GM19328 (cell line): Measurements from ENCODE around the gene OPTC.
"Not testable (repeated sequence)": the region's sequence is repeated elsewhere in the genome, so short reads cannot be mapped to it uniquely, and the experiment has no call there.

ENCODE experiments used
- ATAC-seq: cut with Tn5 transposase; IDR thresholded peaks from one replicate; pipeline ENCODE4 v1.9.1; 2021; ENCODE audit warnings: mild to moderate bottlenecking, moderate library complexity; ENCODE audit not compliant: unreplicated experiment

The OPTC gene, protein sequence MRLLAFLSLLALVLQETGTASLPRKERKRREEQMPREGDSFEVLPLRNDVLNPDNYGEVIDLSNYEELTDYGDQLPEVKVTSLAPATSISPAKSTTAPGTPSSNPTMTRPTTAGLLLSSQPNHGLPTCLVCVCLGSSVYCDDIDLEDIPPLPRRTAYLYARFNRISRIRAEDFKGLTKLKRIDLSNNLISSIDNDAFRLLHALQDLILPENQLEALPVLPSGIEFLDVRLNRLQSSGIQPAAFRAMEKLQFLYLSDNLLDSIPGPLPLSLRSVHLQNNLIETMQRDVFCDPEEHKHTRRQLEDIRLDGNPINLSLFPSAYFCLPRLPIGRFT

DNA sequence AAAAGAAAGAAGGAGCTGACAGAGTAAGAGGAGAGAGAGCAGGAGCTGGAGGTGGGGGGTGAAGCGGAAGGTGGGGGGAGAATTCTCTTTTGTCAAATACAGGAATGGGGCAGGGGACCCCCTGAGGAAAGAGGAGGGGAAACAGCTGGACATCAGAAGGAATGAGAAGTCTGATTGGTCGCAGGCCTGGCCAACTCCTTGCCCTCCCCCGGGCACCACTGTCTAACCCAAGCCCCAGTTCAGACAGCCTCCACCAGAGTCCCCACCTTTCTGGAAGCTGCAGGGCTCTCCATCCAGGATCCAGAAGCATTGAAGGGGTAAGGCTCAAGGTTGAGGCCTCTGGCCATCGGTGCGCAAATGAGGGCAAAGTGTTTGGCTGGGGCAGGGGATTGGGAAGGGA, at the start of gene OPTC:
Gene OPTC, plus strand, starts transcription at position 253 of the 400 bp plus-strand sequence. CDS start 1,853 bp downstream, outside the sequence.
- ATAC-seq, result no peak

DNA sequence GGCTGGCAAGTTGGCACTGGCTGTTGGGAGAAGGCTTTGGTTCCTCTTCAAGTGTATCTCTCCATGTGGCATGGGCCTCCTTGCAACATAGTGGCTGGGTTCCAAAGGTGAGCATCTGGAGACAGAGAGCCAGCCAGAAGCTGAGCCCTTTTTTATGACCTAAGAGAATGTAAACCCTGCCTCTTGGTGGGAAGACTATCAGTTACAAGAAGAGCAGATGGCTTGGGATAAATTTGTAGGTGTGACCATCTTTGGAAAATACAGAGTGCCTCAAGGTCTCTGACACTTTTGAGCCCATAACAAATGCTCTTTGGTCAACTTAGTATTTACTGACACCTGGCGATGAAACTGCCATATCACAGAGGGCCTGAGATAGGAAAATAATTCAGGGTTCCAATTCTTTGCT, 49.8 kb upstream of the OPTC start:
- ATAC-seq, result no peak

DNA sequence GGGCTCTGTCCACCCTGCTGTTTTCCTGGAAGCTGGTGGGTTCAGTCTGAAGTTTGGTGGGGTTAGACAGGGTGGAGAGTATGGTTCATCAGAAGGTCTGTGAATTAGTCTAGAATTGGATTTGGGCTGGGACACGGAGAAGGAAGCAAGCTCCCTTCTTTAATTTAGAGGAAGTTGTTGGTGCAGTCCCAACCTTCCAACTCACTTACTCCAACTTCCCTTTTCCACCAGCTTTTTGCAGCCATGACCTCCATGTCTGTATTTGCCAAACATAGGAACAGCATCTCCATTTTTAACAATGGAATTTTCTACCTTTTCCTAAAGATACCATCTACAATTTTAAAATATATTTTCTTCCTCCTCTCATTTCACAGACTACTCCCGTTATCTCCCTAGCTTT, 46.8 kb upstream of the OPTC start:
- no peak for ATAC-seq

DNA sequence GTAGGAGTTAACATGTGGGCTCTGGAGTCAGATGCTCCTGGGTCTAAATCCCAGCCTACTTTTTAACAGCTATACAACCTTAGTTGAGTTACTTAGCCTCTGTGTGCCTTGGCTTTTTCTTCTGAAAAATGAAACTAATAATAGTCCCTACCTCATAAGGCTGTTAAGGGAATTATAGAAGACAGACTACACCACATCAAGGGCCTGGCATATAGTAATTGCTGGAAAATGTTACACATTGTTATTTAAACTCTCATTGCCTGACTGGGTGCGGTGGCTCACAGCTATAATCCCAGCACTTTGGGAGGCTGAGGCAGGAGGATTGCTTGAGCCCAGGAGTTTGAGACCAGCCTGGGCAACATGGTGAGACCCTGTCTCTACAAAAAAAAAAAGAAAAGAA, 46.4 kb upstream of the OPTC start:
- ATAC-seq, result not testable (repeated sequence)

DNA sequence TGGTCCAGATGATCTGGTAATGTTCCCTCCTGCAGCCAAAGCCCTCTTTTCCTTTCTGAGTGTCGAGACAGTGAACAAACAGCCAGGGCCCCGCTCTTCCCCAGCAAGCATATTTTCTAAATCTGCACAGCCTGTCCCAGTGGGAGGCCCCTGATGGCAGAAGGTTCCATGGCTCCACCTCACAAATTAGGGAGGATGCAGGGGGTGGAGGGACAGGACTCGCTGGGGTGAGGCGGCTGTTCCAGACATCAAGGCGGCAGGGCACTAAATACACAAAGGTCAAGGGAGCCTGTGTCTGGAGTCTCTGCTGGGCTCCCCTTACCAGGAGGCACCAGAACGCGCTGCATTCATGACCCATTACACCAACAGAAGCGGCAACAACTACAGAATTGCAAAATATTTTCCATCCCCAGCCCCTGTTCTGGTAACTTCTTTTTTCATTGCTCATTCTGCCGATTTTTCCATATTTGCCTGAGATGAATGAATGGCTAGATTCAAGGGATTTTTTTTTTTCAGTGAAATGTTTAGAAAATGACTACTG, 45.4 kb upstream of the OPTC start:
- ATAC-seq, result no peak

DNA sequence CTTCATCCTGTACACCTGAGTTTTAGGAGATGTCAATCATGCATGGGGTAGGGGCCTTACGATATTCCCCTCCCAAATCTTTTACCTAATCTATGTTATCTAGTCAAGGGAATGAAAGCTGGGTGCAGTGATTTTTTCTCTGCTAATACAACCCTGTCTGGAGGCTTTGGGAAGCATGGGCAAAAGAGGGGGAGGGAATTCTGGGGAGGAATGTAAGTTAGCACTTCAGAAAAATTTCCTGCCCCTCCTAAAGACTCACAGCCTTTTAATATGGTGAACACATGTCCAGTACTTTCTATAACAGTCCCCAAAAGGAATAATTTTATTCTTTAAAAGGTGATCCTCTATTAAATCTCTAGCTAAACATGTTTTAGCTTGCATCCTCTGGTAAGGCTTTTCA, 44.0 kb upstream of the OPTC start:
- no peak for ATAC-seq

DNA sequence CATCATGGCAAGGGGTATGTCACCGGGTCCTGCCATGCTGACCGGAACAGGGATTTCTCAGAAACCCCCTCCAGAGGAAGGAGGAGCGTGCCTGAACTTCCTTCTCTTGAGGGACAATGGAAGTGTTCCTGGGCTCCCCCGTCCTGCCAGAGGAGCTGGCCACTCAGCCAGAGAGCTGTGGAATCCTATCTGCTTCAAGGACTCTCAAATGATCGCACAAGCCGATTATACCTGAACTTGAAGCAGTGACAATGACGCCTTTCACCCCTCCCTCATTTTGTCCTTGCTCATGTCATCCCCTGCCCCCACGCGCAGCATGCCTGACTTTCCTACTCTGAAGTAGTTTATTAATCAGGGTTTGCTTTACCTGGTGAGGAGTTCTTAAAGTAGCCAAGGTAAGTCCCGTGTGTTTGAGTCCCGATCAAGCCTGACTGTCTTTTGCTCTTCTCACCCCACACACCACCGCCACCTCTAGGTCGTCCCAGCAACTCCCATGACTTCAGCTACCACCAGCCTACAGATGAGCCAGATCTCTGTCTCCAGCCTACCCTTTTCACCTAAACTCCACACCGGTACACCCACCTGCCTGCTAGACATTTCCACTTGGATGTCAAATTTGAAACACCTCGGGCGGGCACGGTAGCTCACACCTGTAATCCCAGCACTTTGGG, 43.3 kb upstream of the OPTC start:
- ATAC-seq, result no peak

DNA sequence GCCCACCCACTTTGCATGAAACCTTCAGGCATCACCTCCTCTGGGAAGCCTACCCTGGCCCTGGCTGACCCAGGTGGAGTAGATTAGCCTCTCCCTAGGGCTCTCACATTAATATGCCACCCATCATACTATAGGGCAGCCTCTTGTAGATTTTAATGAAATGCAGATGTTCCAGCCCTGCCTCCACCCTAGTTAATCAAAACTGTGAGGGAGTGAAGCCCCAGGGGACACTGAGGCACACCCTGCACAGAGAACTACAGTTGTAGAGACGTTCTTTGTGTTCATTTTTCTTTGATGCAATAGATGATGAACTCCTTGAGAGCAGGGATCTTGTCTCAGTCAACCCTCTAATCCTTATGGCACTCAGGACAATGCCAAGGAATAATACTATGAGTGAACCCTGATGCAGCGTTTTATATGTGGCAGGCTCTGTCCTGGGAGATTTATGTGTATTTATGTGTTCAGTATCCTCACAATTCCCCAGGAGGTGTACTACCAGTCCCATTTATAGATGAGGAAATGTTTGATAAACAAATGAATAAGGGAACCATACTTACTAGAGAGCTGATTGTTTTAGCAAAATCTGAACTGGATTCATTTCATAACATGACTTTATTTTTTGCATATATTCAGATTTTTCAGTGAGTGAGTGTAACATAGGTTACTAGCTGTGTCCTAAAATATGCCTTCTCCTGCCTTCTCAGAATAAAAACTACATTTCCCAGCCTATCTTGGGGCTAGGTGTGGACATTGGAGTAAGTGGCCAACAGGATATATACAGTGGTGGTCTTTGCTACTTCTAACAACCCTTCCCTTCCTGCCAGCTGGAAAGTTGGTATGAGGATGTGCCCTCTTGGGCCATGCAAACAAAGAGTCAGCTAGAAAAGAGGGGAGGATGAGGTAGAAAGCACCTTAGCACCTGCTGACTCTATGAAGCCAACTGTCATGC, 41.8 kb upstream of the OPTC start:
- no peak for ATAC-seq

DNA sequence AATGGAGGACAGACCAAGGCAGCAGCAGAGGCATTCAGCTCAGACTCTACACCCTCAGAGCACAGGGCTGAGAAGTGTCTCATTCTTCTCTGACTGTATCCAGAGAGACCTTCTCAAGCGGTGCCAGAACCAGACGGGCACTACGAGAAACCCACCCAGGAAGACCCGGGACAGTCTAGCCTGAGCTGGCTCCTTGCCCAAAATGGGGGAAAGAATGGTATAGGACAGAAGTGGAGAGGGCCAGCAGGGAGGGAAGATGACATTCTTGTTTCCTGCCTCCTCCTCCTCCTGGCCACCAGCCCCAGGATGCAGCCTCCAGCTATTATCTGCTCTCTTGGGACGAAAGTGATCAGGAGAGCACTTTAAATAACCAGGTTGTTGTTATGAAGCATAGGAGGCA, 40.9 kb upstream of the OPTC start:
- ATAC-seq, result no peak

DNA sequence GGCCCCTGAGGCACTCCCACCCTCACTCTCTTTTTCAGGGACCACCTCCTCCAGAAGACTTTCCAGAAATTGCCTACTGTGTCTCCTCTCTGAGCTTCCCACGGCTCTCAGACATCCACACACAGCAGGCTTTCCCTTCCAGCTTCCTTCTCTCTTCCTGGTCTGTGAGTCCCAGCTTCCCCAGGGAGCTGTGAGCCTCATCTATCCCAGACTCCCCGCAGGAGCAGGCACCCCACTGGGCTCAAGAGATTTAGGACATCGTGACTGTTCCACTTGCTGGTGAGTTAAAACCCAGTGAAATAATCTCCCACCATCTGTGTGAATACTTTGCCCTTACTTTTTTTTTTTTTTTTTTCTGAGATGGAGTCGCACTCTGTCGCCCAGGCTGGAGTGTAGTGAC, 40.3 kb upstream of the OPTC start:
- ATAC-seq, result no peak

DNA sequence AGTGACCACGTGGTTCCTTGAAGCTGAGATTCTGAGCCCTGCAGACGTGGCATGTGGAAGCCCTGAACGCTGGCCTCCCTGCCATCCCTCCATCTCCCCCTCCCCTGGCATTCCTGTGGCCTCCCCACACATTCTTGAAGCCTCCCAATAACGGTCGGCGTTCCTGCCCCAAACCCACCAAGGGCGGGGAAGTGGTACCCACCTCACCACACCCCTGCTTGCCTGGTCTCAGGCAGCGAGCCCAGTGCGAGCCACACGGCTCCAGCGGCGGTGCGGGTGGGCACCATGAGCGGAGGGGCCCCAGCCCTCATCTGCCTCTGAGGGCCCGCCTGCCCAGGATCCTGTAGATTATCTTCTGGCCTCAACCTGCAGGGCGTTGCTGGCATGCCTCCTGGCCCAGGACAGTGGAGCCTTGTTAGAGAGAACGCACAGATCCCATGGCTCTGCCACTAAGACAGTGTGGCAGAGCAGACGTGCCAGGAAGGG, 38.9 kb upstream of the OPTC start:
- ATAC-seq, result no peak

DNA sequence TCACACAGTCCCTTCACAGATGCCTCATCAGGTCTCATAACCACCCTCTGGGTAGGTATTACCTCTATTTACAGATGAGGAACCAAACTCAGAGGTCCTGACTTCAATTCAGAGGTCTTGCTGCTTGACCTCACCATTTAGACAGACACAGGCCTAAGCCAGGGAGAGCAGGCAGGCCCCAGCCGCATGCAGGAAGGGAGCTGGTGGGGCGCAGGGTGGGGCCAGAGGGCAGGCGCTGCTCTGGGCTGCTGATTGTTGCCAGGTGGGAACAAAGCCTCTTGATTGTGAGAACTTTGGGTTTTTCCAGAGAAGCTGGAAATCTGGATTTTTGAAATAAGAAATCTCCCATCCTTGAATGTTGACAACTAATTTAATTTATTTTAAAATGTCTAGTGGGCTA, 38.2 kb upstream of the OPTC start:
- no peak for ATAC-seq

DNA sequence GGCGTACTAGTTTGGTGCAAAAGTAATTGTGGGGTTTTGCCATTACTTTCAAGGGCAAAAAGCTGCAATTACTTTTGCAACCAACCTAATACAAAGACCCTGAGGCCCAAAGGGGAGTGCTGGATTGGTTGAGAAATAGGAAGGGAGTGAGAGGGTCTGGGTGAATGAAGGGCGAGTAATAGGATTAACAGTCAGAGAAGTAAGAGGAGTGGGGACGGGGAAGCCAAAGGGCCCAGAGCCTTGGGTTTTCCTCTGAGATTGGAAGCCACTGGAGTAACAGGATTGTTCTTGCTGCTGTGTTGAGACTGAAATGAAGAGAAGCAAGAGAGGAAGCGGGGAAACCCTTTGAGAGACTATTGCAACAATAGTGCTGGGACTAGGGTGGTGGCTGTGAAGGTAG, 37.4 kb upstream of the OPTC start:
- ATAC-seq, result no peak

DNA sequence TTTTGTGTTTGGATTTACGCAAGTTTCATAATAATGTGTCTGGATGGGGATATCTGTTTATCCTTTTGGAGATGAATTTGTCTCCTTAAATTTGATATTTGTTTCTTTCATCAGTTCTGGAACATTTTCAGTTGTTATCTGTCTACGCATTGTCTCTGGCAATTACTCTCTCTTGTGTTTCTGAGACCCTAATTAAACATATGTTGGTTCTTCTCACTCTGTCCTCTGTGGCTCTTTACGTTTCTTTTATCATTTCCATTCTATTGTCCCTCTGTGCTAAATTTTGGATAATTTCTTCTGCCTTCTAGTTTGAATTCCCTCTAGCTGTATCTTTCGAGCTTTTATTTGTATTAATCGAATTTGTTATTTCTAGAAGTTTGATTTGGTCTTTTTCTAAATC, 35.9 kb upstream of the OPTC start:
- ATAC-seq, result no peak

DNA sequence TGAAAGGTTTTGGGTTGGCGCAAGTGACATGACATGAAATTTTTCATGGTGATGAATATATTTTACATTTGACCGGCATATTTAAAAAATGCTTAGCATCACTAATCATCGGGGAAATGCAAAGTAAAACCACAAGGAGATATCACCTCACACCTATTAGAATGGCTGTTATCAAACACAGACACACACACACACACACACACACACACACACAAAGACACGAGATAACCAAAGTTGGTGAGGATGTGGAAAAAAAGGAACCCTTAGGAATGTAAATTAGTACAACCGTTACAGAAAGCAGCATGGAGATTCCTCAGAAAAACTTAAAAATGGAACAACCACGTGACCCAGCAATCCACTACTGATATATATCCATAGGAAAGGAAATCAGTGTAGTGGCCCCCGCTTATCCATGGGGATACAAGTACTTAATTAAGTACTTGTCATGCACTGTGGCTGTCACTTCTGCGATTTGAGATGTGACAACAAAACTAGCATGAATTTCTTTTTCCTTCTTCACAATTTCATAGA, 34.2 kb upstream of the OPTC start:
- no peak for ATAC-seq

DNA sequence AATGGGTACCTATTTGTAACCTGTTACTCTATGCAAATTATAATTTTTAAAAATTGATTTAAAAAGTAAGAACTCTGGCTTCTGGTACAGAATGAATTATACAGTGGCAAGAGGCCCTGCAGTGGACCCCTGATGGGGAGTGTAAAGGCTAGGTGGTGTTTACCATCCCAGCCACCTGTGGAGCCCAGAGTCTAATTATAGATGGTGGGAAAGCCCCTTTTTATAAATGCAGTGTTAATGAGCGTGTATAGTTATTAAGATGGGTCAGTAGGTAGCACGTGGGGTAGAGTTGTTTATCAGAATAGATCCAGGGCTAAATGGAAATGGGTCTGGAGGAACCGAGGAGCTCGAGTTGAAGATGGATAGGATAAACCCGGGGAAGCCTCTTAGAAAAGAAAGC, 32.2 kb upstream of the OPTC start:
- no peak for ATAC-seq

DNA sequence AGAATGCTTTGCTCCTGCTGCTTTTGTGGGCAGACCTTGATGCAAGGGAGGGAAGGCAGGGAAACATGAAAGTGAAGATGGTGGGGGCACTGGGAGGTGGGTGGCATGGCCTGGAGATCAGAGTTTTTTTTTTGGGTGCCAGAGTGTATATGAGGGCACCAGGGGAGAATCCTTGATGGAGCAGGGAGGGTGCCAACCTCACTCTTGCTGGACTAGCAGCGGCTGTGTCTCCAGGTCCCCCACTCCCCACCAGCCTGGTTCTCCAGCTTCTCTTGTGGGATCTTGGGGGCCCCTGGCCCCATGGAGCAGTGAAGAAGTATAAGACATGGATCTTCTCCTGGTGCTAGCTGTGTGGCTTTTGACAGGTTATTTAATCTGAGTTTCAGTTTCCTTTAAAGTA, 31.8 kb upstream of the OPTC start:
- no peak for ATAC-seq

DNA sequence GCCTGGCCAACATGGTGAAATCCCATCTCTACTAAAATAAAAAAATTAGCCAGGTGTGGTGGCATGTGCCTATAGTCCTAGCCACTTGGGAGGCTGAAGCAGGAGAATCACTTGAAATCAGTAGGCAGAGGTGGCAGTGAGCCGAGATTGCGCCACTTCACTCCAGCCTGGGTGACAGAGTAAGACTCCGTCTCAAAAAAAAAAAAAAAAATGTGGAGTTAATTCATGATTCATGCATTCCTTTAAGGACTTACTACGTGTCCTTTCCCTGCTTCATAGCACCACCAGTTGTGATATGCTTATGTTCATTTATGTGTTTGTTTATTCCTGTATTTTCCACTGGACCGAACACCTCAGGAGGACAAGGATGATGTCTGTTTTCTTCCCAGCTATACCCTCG, 31.1 kb upstream of the OPTC start:
- ATAC-seq, result no peak

DNA sequence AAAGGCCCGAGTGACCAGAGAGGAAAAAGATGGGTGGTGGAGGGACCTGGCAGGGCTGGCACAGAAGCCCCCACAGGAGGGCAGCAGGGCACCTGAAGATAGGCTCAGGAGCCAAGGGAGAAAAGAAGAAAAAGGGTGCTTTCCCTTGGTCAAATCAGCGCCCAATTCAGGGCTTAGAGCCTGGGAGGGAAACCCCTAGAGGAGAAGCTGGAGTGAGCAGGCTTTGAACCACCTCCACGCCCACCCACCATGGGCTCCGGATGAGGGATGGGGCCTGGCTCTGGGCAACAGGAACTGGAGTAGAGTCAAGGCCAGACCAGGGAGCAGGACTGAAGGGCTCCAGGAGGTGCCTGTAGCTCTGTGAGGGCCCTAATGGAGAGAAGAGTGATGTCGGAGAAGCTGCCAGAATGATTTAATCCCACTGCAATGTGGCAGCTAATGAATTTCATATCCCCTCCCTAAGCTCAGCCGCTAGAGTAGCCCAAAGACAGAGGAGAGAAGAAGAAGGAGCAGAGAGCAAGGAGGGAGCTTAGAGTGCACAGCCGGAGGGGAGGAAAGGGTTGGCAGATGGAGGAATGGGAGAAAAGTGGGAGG, 30.4 kb upstream of the OPTC start:
- no peak for ATAC-seq

DNA sequence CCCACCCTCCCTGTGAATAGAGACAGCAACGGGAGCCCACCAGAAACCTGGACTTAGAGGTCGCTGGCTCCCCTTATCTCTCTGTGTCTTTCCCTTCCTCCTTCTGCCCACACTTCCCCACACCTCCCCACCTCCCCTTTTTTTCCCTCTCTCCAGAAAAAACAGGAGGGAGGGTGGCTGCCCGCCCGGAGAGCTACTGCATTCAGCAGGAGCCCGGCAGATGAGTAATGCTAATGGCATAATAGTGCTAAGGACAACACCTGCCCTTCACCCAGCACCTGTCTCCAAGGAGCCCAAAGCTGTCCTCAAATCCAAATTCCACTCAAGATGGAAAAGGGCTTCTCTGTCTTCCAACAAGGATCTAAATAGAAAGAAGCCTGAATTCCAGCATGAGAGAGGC, 29.7 kb upstream of the OPTC start:
- no peak for ATAC-seq

DNA sequence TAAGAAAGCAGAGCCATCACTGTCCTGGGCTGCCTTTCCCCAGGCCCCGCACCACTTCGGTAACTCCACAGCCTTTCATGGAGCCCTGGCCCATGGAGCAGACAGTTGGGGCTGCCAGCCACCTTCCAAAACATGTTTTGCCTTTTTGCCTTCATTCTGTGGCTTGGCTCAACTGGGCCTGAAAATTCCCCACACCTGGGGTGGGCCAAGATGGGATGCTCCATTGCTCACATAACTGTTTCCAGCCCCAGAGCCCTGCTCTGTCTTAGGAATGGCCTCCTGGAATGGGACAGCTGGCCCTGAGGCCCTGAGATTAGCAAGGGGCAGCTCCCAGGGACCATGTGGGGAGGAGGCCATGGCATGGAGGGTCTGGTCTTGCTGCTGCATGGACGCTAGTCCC, 29.2 kb upstream of the OPTC start:
- ATAC-seq, result no peak
